BLaER1 treated with 17β-estradiol and CSF1 and Interleukin-3, amounts not matched to agents 10 nM and 100 nM (cell line): ENCODE results near the gene ROPN1L.
A peak's percentile ranks its signal among the peaks of the same experiment; 100 is the strongest.

Experiments
- H3K27ac ChIP-seq, 11 experiments: shearing (Covaris generic); formaldehyde crosslinking; 2 replicates each; pipeline ENCODE4 v1.8.1; 2022
- H3K27me3 ChIP-seq, 11 experiments: shearing (Covaris generic); formaldehyde crosslinking; 2 replicates each; pipeline ENCODE4 v1.8.1; 2022
- H3K36me3 ChIP-seq, 11 experiments: shearing (Covaris generic); formaldehyde crosslinking; 2 replicates each; pipeline ENCODE4 v1.8.1; 2022
- H3K4me1 ChIP-seq, 10 experiments: shearing (Covaris generic); formaldehyde crosslinking; 2 replicates each; pipeline ENCODE4 v1.8.1; 2022
- H3K4me2 ChIP-seq, 11 experiments: shearing (Covaris generic); formaldehyde crosslinking; 2 replicates each; pipeline ENCODE4 v1.8.1; 2022
- H3K4me3 ChIP-seq, 10 experiments: shearing (Covaris generic); formaldehyde crosslinking; 2 replicates each; pipeline ENCODE4 v1.8.1; 2022
- H3K9ac ChIP-seq, 11 experiments: shearing (Covaris generic); formaldehyde crosslinking; 2 replicates each; pipeline ENCODE4 v1.8.1; 2022
- H3K9me3 ChIP-seq, 11 experiments: shearing (Covaris generic); formaldehyde crosslinking; replicated peaks in 1 of 11; 2 replicates each; pipeline ENCODE4 v1.8.1; 2022
- H4K20me1 ChIP-seq, 11 experiments: shearing (Covaris generic); formaldehyde crosslinking; 2 replicates each; pipeline ENCODE4 v1.8.1; 2022
- Cebpa-rat ChIP-seq, 11 experiments: shearing (Covaris generic); IDR thresholded peaks; 2 replicates each; pipeline ENCODE4 v1.8.1; 2022

Gene ROPN1L

DNA sequence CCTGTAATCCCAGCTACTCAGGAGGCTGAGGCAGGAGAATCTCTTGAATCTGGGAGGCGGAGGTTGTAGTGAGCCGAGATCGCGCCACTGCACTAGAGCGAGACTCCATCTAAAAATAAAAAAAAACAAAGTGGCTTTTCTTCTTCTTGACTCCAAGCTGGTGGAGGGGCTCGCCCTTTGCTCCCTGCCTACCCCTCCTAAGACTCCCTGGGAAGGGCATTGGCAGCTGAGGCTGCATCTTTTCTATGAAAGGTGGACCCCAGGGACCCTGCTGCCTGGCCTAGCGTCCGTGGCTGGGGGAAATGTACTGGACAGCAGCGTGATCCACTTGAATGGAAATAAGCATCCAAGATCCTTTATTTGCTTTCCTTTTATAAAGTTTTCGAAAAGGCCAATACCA is 24.0 kb downstream of the ROPN1L start:
- Histone ChIP-seq H3K4me1 (peaks cover 24 to 38% (median 31%) of the 10 kb centered on the region in 10 experiments), H3K9me3 (no peaks in the 10 kb centered on the region), H3K36me3 (no peaks in the 10 kb centered on the region), H3K27ac (no peak overlapping the region), H4K20me1 (no peaks in the 10 kb centered on the region), H3K27me3 (no peaks in the 10 kb centered on the region), H3K4me3 (no peak overlapping the region), H3K4me2 (peak overlapping the region in 2 of 11 experiments; percentile 33 to 78; a peak in 4 of 22 replicates), H3K9ac (no peak overlapping the region)
- TF ChIP-seq Cebpa-rat (IDR thresholded peaks at IDR 0.05), result no peak

DNA sequence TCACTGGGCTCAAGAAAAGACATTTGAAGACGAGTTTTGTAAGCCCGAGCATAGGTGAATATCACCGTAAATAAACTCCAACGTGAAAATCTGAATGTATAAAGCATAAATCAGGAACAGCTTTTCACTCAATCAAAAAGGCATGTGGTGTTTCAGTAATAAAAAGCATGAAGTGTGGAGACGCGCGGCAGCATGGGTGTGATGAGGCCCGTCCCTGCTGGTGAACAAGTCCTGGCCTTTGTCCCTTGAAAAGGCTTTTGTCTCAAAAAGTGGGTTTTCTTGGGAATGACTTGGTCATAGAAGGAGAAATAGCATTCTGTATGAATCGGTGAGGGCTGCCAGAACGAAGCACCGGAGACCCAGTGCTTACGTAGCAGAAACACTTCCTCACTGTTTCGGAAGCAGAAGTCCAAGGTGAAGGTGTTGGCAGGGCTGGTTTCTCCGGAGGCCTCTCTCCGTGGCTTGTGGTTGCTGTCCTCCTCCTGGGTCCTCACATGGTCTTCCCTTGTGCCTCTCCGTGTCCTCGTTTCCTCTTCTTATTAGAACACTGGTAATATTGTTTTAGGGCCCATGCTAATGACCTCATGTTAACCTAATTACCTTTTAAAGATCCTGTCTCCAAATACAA is 24.9 kb downstream of the ROPN1L start:
- H3K9me3 ChIP-seq, result no peaks in the 10 kb centered on the region
- no peak overlapping the region for H3K9ac ChIP-seq
- peaks cover 15 to 29% (median 24%) of the 10 kb centered on the region in 10 experiments for H3K4me1 ChIP-seq
- H3K4me2 ChIP-seq, result peak overlapping the region; percentile 6 to 78 (median 52); a peak in 16 of 22 replicates
- no peaks in the 10 kb centered on the region for H3K36me3 ChIP-seq
- no peaks in the 10 kb centered on the region for H4K20me1 ChIP-seq
- no peaks in the 10 kb centered on the region for H3K27me3 ChIP-seq
- TF ChIP-seq Cebpa-rat (IDR thresholded peaks at IDR 0.05), result no peak
- peak overlapping the region in 1 of 11 experiments; percentile 28; a peak in 2 of 22 replicates for H3K27ac ChIP-seq
- no peak overlapping the region for H3K4me3 ChIP-seq

DNA sequence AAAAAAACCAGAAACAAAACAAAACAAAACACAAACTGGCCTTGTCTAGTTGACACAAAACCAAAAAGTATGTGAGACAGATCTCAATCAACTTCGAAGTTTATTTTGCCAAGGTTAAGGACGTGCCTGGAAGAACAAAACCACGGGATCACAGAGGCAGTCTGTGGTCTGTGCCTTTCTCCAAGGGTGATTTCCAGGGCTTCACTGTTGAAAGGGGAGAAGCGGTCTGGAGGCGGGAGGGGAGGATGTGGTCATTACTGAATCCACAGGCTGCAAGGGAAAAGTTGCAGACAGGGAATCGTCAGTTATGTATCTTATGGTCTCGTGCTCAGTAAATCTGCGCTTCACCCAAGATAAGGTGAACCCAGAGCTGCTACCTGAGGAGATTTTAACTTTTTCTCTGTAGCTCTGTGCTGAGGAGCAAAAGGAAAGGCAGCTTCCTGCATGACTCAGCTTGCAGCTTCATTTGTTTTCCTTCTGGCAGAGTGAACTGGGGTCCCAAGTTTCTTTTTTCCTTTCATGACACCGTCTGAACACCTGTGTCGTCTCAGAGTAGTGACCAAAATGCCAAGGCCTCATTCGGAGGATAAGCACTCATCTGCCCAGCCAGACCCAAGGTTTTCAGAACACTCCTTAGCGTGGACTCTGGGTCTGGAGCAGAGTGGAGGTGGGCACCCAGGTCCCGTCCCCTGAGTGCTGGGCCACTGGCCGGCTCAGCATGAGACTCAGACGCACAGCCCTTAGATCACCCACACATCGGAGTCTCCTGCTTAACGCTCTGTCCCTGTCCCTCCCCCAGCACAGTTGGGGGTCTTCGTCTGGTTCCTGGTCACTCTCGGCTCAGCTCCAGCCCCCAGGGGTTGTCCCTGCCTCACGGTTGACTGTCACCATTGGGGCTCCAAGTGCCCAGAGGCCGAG is 25.9 kb downstream of the ROPN1L start:
- peaks cover 10 to 27% (median 20%) of the 10 kb centered on the region in 10 experiments; a peak in 19 of 20 replicates for H3K4me1 ChIP-seq
- H3K9ac ChIP-seq, result 0 out of 22 replicates have a peak overlapping the region, but pooled peaks of 1 of the 11 experiments have one; percentile 17
- H3K27ac ChIP-seq, result peak overlapping the region in 4 of 11 experiments; percentile 9 to 50 (median 19); a peak in 5 of 22 replicates
- H3K27me3 ChIP-seq, result no peaks in the 10 kb centered on the region
- no peak overlapping the region for H3K4me3 ChIP-seq
- H4K20me1 ChIP-seq, result no peaks in the 10 kb centered on the region
- H3K4me2 ChIP-seq, result peak overlapping the region; percentile 4 to 78 (median 52); a peak in 21 of 22 replicates
- no peak for TF ChIP-seq Cebpa-rat (IDR thresholded peaks at IDR 0.05)
- no peaks in the 10 kb centered on the region for H3K9me3 ChIP-seq
- H3K36me3 ChIP-seq, result no peaks in the 10 kb centered on the region

DNA sequence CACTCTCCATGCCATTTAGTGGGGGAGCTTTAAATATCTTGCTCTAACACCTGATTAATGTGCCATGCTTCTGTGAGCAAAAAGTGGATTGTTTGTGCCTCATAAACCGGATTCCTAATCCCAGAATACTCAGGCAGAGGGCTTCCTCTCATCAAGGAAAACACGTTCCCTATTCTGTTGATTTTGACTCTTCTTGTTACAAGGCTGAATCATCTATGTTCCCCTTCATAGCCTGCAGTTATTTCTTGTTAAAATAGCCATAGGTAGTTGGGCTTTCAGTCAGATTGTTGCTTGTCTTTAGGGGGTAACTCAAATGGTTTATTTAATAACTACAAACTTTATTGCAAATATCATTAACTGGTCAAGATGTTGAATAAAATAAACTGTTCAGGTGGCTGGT is 26.6 kb downstream of the ROPN1L start:
- Histone ChIP-seq H3K9ac (no peak overlapping the region), H3K4me2 (peak overlapping the region in 6 of 11 experiments; percentile 33 to 78 (median 71); a peak in 11 of 22 replicates)

DNA sequence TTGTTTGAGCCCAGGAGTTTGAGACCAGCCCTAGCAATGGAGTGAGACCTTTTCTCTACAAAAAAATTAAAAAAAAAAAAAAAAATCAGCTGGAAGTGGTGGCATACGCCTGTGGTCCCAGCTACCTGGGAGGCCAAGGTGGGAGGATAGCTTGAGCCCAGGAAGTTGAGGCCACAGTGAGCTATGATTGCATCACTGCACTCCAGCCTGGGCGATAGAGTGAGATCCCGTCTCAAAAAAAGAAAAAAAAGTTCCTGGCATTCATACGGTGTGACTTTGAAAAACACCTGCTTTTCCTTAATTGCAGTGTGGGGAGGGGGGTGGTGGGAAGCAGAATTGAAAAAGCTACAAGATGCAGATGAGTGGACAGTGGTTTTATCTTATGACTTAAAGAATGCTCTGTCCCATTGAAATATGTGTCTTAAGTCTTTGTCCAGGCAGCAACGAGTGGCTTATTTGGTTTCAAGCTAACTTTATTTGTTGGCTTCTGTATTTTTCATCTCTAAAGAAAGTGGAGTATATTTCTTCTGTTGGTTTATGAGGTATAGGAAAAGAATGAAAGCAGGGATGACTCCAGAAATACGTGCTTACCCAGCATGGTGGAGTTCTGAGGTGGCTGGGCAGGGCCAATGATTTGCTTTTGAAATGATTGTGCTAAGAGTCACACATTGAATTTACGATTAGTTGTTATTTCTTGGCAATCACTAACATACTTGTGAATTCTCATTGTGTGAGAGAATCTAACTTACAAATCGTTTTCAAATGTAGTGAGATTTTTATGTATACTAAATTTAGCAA is 27.8 kb downstream of the ROPN1L start:
- Histone ChIP-seq H3K4me2 (no peak overlapping the region), H3K4me1 (peaks cover 10 to 27% (median 19%) of the 10 kb centered on the region in 10 experiments; a peak in 19 of 20 replicates), H3K4me3 (no peak overlapping the region), H3K9ac (no peak overlapping the region), H3K27me3 (no peaks in the 10 kb centered on the region), H3K27ac (no peak overlapping the region), H3K36me3 (no peaks in the 10 kb centered on the region), H3K9me3 (peaks cover 0 to 13% (median 4%) of the 10 kb centered on the region in 11 experiments; a peak in 11 of 22 replicates), H4K20me1 (no peaks in the 10 kb centered on the region)
- TF ChIP-seq Cebpa-rat (IDR thresholded peaks at IDR 0.05), result no peak

More for the DNA sequence above, 26.6 kb downstream of the ROPN1L start:
- peak overlapping the region in 2 of 11 experiments; percentile 28 to 50; a peak in 1 of 22 replicates for H3K27ac ChIP-seq
- peaks cover 10 to 27% (median 20%) of the 10 kb centered on the region in 10 experiments; a peak in 19 of 20 replicates for H3K4me1 ChIP-seq
- peaks cover 0 to under 1% (median 0%) of the 10 kb centered on the region in 11 experiments; a peak in 2 of 22 replicates for H3K9me3 ChIP-seq
- H4K20me1 ChIP-seq, result no peaks in the 10 kb centered on the region
- H3K36me3 ChIP-seq, result no peaks in the 10 kb centered on the region
- TF ChIP-seq Cebpa-rat (IDR thresholded peaks at IDR 0.05), result no peak
- H3K4me3 ChIP-seq, result no peak overlapping the region
- H3K27me3 ChIP-seq, result no peaks in the 10 kb centered on the region

DNA sequence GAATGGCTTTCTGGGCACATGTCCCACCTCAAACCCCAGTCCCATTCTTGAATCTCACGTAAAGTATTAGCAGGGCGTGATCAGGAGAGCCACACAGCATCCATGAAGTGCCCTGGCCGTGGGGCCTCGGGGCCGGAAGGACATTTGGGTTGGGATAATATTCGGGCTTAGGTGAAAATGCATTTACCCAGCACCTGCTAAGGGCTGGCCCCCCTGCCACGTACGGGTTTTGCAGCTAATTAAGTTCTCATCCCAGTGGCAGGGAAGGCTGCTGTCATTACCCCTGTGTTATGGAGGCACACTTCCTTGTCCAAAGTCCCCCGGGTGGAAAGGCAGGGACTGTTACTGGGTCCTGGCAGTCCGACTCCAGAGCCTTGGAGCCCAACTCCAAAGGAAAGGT is 29.0 kb downstream of the ROPN1L start:
- Histone ChIP-seq H3K36me3 (peaks cover 0 to under 1% (median 0%) of the 10 kb centered on the region in 11 experiments; a peak in 1 of 22 replicates), H3K9me3 (peaks cover 7 to 25% (median 15%) of the 10 kb centered on the region in 11 experiments; a peak in 20 of 22 replicates), H3K4me1 (peaks cover 10 to 27% (median 19%) of the 10 kb centered on the region in 10 experiments; a peak in 19 of 20 replicates), H3K27me3 (no peaks in the 10 kb centered on the region), H3K27ac (no peak overlapping the region), H3K4me2 (no peak overlapping the region), H3K9ac (no peak overlapping the region), H3K4me3 (no peak overlapping the region), H4K20me1 (no peaks in the 10 kb centered on the region)
- TF ChIP-seq Cebpa-rat (IDR thresholded peaks at IDR 0.05), result no peak

DNA sequence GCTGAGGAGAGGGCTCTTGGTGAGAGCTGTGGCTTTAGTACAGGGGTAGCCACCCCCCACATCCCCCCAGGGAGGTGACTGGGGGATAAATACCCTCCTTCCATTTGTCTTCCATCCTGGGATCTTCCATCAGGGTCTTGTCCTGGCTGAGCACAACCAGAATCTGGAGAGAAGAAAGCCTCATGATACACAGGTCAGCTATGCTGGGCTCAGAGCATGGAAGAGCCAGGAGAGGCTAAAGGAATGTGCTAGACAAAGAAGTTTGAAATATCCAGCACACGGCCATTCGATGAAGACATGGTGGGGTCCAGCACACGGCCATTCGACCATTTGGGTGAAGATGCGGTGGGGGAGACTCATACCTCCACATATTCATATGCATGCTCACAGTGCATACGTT is 30.0 kb downstream of the ROPN1L start:
- H3K4me2 ChIP-seq, result no peak overlapping the region
- TF ChIP-seq Cebpa-rat (IDR thresholded peaks at IDR 0.05), result no peak
- H3K4me3 ChIP-seq, result no peak overlapping the region
- no peaks in the 10 kb centered on the region for H4K20me1 ChIP-seq
- peaks cover 10 to 19% (median 16%) of the 10 kb centered on the region in 10 experiments; a peak in 19 of 20 replicates for H3K4me1 ChIP-seq
- H3K36me3 ChIP-seq, result peaks cover 0 to 3% (median 0%) of the 10 kb centered on the region in 11 experiments; a peak in 1 of 22 replicates
- H3K27me3 ChIP-seq, result no peaks in the 10 kb centered on the region
- H3K27ac ChIP-seq, result no peak overlapping the region
- peaks cover 12 to 30% (median 19%) of the 10 kb centered on the region in 11 experiments; a peak in 20 of 22 replicates for H3K9me3 ChIP-seq
- no peak overlapping the region for H3K9ac ChIP-seq

DNA sequence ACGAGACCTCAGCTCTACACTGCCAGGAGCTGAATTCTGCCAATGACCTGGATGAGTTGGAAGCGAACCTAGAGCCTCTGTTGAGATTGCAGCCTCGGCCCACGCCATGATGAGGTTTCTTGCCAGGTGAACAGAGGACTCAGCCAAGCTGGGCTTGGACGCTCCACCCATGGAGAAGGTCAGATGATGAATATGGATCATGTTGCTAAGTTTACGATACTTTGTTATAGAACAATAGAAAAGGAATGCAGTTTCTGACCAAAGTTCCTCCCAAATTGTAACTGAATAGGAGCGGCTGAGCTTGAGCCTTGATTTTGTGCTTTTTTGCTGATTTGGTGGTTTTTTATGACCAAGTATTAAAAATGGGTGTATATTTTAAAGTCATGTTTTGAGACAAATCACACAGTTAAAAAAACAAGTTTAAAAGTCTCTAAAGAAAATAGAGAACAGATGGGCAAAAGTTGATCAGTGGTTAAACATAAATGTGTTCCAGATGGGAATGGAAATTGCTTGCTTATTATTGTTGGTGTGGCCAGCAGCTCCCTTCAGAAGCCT is 32.9 kb downstream of the ROPN1L start:
- Histone ChIP-seq H3K9ac (no peak overlapping the region), H3K9me3 (peaks cover 12 to 36% (median 19%) of the 10 kb centered on the region in 11 experiments; a peak in 20 of 22 replicates), H3K27ac (no peak overlapping the region), H3K36me3 (peaks cover 0 to 3% (median 0%) of the 10 kb centered on the region in 11 experiments; a peak in 1 of 22 replicates), H3K4me3 (no peak overlapping the region), H4K20me1 (no peaks in the 10 kb centered on the region), H3K4me2 (no peak overlapping the region), H3K27me3 (no peaks in the 10 kb centered on the region), H3K4me1 (peaks cover 0 to 3% (median 0%) of the 10 kb centered on the region in 10 experiments; a peak in 1 of 20 replicates)
- no peak for TF ChIP-seq Cebpa-rat (IDR thresholded peaks at IDR 0.05)
